Suppressor macrophage treated with lipopolysaccharide for 1 hour (primary cell): ENCODE measurements around the gene EXOSC3.

Source experiments
- DNase-seq, 3 donors: peaks; one replicate each; pipeline ENCODE4 v3.0.0-alpha.2; 2020 to 2022

EXOSC3 gene

GRCh38 chr9:37732086-37732741 lies 52.6 kb downstream of the EXOSC3 start:
- no peak for DNase-seq

- no peak for DNase-seq
These were observed 54.0 kb downstream of the EXOSC3 start for GRCh38 chr9:37730839-37731238.

- no peak for DNase-seq
These were observed 54.6 kb downstream of the EXOSC3 start for GRCh38 chr9:37730256-37730655.
